GM19463 (cell line): ENCODE results near the gene CLPSL2.
"Not testable (repeated sequence)": the region's sequence is repeated elsewhere in the genome, so short reads cannot be mapped to it uniquely, and the experiment has no call there.

Experiments used
- ATAC-seq: cut with Tn5 transposase; IDR thresholded peaks from one replicate; pipeline ENCODE4 v1.9.1; 2021; ENCODE audit warnings: mild to moderate bottlenecking, moderate library complexity; ENCODE audit not compliant: unreplicated experiment

The CLPSL2 gene

GRCh38 chr6:35776364-35777215 is at the start of gene CLPSL2:
Gene CLPSL2, plus strand, starts transcription at chr6:35776598. Its CDS starts 21 bp downstream, at chr6:35776619.
- no peak for ATAC-seq

GRCh38 chr6:35727231-35727934 is 49.0 kb upstream of the CLPSL2 start:
- peak; percentile 7 for ATAC-seq

GRCh38 chr6:35727935-35728682 is 48.3 kb upstream of the CLPSL2 start:
- peak; percentile 44 for ATAC-seq

- ATAC-seq, result no peak
Observed at GRCh38 chr6:35728683-35729678, 47.4 kb upstream of the CLPSL2 start.

- ATAC-seq, result no peak
Observed at GRCh38 chr6:35729722-35730121, 46.7 kb upstream of the CLPSL2 start.

- no peak for ATAC-seq
Observed at GRCh38 chr6:35730745-35731413, 45.5 kb upstream of the CLPSL2 start.

GRCh38 chr6:35731414-35731735 is 45.0 kb upstream of the CLPSL2 start:
- peak; percentile 44 for ATAC-seq

- peak; percentile 45 for ATAC-seq
Observed at GRCh38 chr6:35731736-35732532, 44.5 kb upstream of the CLPSL2 start.

GRCh38 chr6:35733633-35734032 is 42.8 kb upstream of the CLPSL2 start:
- ATAC-seq, result no peak

- not testable (repeated sequence) for ATAC-seq
Observed at GRCh38 chr6:35734319-35734718, 42.1 kb upstream of the CLPSL2 start.

- no peak for ATAC-seq
Observed at GRCh38 chr6:35735452-35735851, 40.9 kb upstream of the CLPSL2 start.

- no peak for ATAC-seq
Observed at GRCh38 chr6:35736253-35736894, 40.0 kb upstream of the CLPSL2 start.

GRCh38 chr6:35736982-35737412 is 39.4 kb upstream of the CLPSL2 start, which contains the start of gene ARMC12:
Gene ARMC12, plus strand, starts transcription at chr6:35737032. Its CDS starts 77 bp downstream, at chr6:35737109.
- ATAC-seq, result no peak

GRCh38 chr6:35737413-35738211 is 38.8 kb upstream of the CLPSL2 start:
- ATAC-seq, result no peak

- ATAC-seq, result no peak
Observed at GRCh38 chr6:35739645-35740524, 36.5 kb upstream of the CLPSL2 start.

GRCh38 chr6:35742842-35743241 is 33.6 kb upstream of the CLPSL2 start:
- no peak for ATAC-seq
